Measurements from ENCODE around the gene HCFC1R1.

HCFC1R1 gene

DNA sequence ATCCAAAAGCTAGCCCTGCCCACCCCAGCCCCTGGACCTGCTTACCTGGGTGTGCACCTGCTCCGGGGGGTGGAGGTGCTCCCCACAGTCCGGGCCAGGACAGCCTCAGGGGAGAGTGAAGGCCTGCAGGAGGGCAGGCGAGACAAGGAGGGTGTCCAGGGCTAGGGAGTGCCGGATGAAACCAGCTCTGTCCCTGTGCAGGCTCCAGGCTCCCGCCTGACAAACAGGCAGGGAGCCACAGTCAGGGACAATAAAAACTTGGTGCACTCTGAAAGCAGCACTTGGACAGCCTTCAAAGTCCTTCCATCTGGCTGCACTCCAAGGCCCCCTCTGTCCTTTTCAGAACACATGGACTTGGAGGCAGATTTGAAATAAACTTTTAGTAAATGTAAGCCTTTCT is 50.6 kb downstream of the HCFC1R1 start:
- TF ChIP-seq, protein P1, sequence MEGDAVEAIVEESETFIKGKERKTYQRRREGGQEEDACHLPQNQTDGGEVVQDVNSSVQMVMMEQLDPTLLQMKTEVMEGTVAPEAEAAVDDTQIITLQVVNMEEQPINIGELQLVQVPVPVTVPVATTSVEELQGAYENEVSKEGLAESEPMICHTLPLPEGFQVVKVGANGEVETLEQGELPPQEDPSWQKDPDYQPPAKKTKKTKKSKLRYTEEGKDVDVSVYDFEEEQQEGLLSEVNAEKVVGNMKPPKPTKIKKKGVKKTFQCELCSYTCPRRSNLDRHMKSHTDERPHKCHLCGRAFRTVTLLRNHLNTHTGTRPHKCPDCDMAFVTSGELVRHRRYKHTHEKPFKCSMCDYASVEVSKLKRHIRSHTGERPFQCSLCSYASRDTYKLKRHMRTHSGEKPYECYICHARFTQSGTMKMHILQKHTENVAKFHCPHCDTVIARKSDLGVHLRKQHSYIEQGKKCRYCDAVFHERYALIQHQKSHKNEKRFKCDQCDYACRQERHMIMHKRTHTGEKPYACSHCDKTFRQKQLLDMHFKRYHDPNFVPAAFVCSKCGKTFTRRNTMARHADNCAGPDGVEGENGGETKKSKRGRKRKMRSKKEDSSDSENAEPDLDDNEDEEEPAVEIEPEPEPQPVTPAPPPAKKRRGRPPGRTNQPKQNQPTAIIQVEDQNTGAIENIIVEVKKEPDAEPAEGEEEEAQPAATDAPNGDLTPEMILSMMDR (IDR thresholded peaks at IDR 0.05) = no peak
